ENCODE results near the gene SDK1. TPM values are rescaled to one million over a fixed set of nuclear protein-coding genes. Genes with fewer than 3 reads are reported as not detected.

SDK1 gene
- total RNA-seq, 1 experiment from 2014 or later = 20.0 TPM

DNA sequence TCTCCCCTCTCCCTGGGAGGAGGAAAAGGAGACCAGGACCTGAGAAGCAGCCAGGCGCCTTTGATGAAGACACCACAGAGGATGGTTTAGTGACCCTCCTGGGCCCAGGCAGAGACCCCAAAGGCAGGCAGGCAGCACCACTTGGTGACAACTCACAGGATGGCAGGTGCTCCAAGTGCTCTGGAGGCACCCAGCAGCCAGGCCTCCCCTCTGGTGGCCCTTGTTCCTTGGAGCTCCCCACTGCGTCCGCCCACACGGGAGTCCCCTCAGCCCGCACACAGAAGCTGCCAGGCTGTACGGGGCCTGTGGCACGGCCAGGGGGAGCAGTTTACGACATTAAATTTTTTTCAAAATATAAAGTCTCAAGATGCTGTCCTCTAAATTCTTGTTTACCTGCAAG is 773.9 kb downstream of the SDK1 start:
- intact Hi-C loops (cut with micrococcal nuclease; ENCODE audit: unreplicated experiment) = no loop called here
- H3K36me3 Mint-ChIP-seq (ENCODE audit: insufficient read depth, unreplicated experiment) = no peaks in the 10 kb centered on the region
- H3K27me3 Mint-ChIP-seq (ENCODE audit: unreplicated experiment) = no peaks in the 10 kb centered on the region
- H3K4me1 Mint-ChIP-seq (ENCODE audit: low read depth, unreplicated experiment) = no peaks in the 10 kb centered on the region
- TF ChIP-seq, protein P1, sequence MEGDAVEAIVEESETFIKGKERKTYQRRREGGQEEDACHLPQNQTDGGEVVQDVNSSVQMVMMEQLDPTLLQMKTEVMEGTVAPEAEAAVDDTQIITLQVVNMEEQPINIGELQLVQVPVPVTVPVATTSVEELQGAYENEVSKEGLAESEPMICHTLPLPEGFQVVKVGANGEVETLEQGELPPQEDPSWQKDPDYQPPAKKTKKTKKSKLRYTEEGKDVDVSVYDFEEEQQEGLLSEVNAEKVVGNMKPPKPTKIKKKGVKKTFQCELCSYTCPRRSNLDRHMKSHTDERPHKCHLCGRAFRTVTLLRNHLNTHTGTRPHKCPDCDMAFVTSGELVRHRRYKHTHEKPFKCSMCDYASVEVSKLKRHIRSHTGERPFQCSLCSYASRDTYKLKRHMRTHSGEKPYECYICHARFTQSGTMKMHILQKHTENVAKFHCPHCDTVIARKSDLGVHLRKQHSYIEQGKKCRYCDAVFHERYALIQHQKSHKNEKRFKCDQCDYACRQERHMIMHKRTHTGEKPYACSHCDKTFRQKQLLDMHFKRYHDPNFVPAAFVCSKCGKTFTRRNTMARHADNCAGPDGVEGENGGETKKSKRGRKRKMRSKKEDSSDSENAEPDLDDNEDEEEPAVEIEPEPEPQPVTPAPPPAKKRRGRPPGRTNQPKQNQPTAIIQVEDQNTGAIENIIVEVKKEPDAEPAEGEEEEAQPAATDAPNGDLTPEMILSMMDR (IDR thresholded peaks at IDR 0.05; ENCODE audit: unreplicated experiment) = peak; percentile 71
- H3K4me3 Mint-ChIP-seq (ENCODE audit: low read depth, unreplicated experiment) = no peak overlapping the region
- no TSS peak for BruUV-seq (replicated peaks)
- peak; percentile 65 for DNase-seq
- H3K27ac Mint-ChIP-seq (ENCODE audit: unreplicated experiment) = no peak overlapping the region
- H3K9me3 Mint-ChIP-seq (ENCODE audit: low read depth, unreplicated experiment) = no peaks in the 10 kb centered on the region
- CTCF ChIA-PET = interaction anchor here (0.7 to 1.6 kb wide), 2 partner anchors 153 to 354 kb away, joined by 3 to 5 read pairs; no protein-coding TSS in a partner anchor

DNA sequence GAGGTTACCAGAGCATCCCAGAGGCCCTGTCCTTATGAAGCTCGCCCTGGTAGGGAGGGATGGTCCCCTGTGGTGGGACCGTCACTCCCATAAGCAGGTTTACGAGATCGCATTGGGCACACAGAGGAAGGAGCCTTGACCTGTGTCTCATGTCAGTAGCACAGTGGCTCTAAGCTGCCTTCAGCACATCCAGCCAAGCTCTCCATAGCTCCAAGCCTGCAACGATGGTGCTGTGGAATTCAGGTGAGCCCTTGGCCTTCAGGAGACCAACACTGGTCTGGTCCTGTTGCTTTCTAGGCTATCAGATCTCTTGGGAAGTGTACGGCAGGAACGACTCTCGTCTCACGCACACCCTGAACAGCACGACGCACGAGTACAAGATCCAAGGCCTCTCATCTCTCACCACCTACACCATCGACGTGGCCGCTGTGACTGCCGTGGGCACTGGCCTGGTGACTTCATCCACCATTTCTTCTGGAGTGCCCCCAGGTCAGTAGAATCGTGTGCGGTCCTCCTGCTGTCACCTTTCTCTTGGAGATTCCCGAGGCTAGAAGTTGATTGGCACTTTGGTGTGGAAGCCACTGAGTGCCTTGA is 775.7 kb downstream of the SDK1 start:
- CTCF ChIA-PET = no interaction called here
- H3K27ac Mint-ChIP-seq (ENCODE audit: unreplicated experiment) = no peak overlapping the region
- TF ChIP-seq, protein P1 (IDR thresholded peaks at IDR 0.05; ENCODE audit: unreplicated experiment) = no peak
- no peak overlapping the region for H3K4me3 Mint-ChIP-seq (ENCODE audit: low read depth, unreplicated experiment)
- no peaks in the 10 kb centered on the region for H3K4me1 Mint-ChIP-seq (ENCODE audit: low read depth, unreplicated experiment)
- H3K9me3 Mint-ChIP-seq (ENCODE audit: low read depth, unreplicated experiment) = no peaks in the 10 kb centered on the region
- DNase-seq = no peak
- intact Hi-C loops (cut with micrococcal nuclease; ENCODE audit: unreplicated experiment) = no loop called here
- no peaks in the 10 kb centered on the region for H3K27me3 Mint-ChIP-seq (ENCODE audit: unreplicated experiment)
- BruUV-seq (replicated peaks) = no TSS peak
- no peaks in the 10 kb centered on the region for H3K36me3 Mint-ChIP-seq (ENCODE audit: insufficient read depth, unreplicated experiment)

DNA sequence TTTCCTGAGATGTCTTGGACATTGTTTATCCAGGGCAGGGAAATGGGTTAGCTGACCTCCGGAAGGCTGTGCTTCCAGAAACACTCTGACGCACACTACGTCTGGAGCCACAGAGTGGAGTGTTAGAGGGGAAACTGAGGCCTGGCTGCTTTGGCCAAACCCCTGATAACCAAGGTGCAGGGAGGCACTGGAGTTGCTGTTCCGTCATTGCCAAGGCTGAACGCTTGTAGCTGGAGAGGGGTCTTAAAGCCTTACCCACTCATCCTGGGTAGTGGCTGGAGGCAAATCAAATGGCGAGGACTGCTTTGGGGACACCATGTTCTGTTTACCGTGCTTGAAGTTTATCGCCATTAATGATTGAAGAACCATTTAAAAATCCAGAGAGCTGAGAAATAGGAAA is 776.9 kb downstream of the SDK1 start:
- TF ChIP-seq, protein P1 (IDR thresholded peaks at IDR 0.05; ENCODE audit: unreplicated experiment) = no peak
- no peaks in the 10 kb centered on the region for H3K27me3 Mint-ChIP-seq (ENCODE audit: unreplicated experiment)
- DNase-seq = no peak
- intact Hi-C loops (cut with micrococcal nuclease; ENCODE audit: unreplicated experiment) = no loop called here
- H3K4me1 Mint-ChIP-seq (ENCODE audit: low read depth, unreplicated experiment) = no peaks in the 10 kb centered on the region
- no peak overlapping the region for H3K27ac Mint-ChIP-seq (ENCODE audit: unreplicated experiment)
- H3K9me3 Mint-ChIP-seq (ENCODE audit: low read depth, unreplicated experiment) = no peaks in the 10 kb centered on the region
- CTCF ChIA-PET = no interaction called here
- no peak overlapping the region for H3K4me3 Mint-ChIP-seq (ENCODE audit: low read depth, unreplicated experiment)
- BruUV-seq (replicated peaks) = no TSS peak
- H3K36me3 Mint-ChIP-seq (ENCODE audit: insufficient read depth, unreplicated experiment) = no peaks in the 10 kb centered on the region

DNA sequence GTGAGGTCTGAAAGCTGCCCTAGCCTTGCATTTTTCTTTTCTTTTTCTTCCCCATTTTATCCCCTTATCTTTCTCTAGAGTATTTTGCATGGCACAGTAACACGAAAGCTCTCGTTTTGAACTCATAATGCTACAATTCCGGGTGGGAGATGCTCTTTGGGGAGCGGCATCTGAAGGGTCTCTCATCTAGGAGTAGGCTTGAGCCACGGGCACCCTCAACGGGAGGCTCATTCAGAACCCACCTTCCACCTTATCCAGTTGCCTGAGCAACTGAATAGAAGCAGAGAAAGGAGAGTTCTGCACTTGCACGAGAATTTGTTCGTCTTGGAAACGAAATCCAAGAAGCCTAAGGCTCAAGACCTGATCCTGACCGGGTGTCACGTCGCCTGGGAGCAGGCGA is 777.5 kb downstream of the SDK1 start:
- CTCF ChIA-PET = no interaction called here
- intact Hi-C loops (cut with micrococcal nuclease; ENCODE audit: unreplicated experiment) = no loop called here
- no TSS peak for BruUV-seq (replicated peaks)
- no peaks in the 10 kb centered on the region for H3K27me3 Mint-ChIP-seq (ENCODE audit: unreplicated experiment)
- H3K4me1 Mint-ChIP-seq (ENCODE audit: low read depth, unreplicated experiment) = no peaks in the 10 kb centered on the region
- no peak overlapping the region for H3K4me3 Mint-ChIP-seq (ENCODE audit: low read depth, unreplicated experiment)
- TF ChIP-seq, protein P1 (IDR thresholded peaks at IDR 0.05; ENCODE audit: unreplicated experiment) = no peak
- no peaks in the 10 kb centered on the region for H3K36me3 Mint-ChIP-seq (ENCODE audit: insufficient read depth, unreplicated experiment)
- H3K9me3 Mint-ChIP-seq (ENCODE audit: low read depth, unreplicated experiment) = no peaks in the 10 kb centered on the region
- H3K27ac Mint-ChIP-seq (ENCODE audit: unreplicated experiment) = no peak overlapping the region
- DNase-seq = no peak
